ENCODE measurements around the gene VAV2.

- TF ChIP-seq TSHZ2 (CRISPR knock-in tag; IDR thresholded peaks at IDR 0.05) (no peak), PPARA (CRISPR knock-in tag; IDR thresholded peaks at IDR 0.05; ENCODE audit: borderline replicate concordance) (no peak), CREB5 (CRISPR knock-in tag; IDR thresholded peaks at IDR 0.05; ENCODE audit: low read depth) (no peak), ZNF70 (CRISPR knock-in tag; IDR thresholded peaks at IDR 0.05) (no peak), ISL1 (CRISPR knock-in tag; IDR thresholded peaks at IDR 0.05) (no peak), ZC3H10 (CRISPR knock-in tag; IDR thresholded peaks at IDR 0.05) (no peak), ZFP30 (CRISPR knock-in tag; IDR thresholded peaks at IDR 0.05) (no peak), ARNTL (CRISPR knock-in tag; IDR thresholded peaks at IDR 0.05; ENCODE audit: borderline replicate concordance, low read depth) (no peak)
Measured at GRCh38 chr9:133913571-133914369, 78.4 kb downstream of the VAV2 start.
